ENCODE data around the gene ABCC4.

- TF ChIP-seq CTCF (IDR thresholded peaks at IDR 0.05; ENCODE audit: low read depth, low read length, missing input control) (no peak), REST (IDR thresholded peaks at IDR 0.05) (no peak), RAD21 (IDR thresholded peaks at IDR 0.05) (no peak), ZBTB33 (IDR thresholded peaks at IDR 0.05) (no peak), TAF1 (conservative IDR thresholded peaks at IDR 0.05) (no peak), ATF3 (IDR thresholded peaks at IDR 0.05) (no peak)
These were observed 164.2 kb downstream of the ABCC4 start for GRCh38 chr13:95137096-95137495.
